ENCODE measurements around the gene SYT17.

GRCh38 chr16:19239511-19240155 is 71.6 kb downstream of the SYT17 start:
- TF ChIP-seq REST (IDR thresholded peaks at IDR 0.05) (no peak), CTCF (IDR thresholded peaks at IDR 0.05) (no peak)

Measured in A549 (cell line).